ENCODE results near the gene CA10.

The CA10 gene

GRCh38 chr17:51709694-51710633 is 448.6 kb downstream of the CA10 start:
- no peak for FAIRE-seq

GRCh38 chr17:51707216-51707615 is 451.3 kb downstream of the CA10 start:
- FAIRE-seq, result peak; percentile 36

- no peak for FAIRE-seq
These were observed 452.4 kb downstream of the CA10 start for GRCh38 chr17:51706093-51706492.

GRCh38 chr17:51703361-51704341 is 454.9 kb downstream of the CA10 start:
- FAIRE-seq, result peak; percentile 24

GRCh38 chr17:51702963-51703360 is 455.6 kb downstream of the CA10 start:
- no peak for FAIRE-seq

- no peak for FAIRE-seq
These were observed 457.0 kb downstream of the CA10 start for GRCh38 chr17:51701501-51701900.

GRCh38 chr17:51700011-51700760 is 458.3 kb downstream of the CA10 start:
- FAIRE-seq, result no peak

- no peak for FAIRE-seq
These were observed 459.2 kb downstream of the CA10 start for GRCh38 chr17:51699303-51699702.

- no peak for FAIRE-seq
These were observed 465.6 kb downstream of the CA10 start for GRCh38 chr17:51692917-51693316.

- FAIRE-seq, result no peak
These were observed 470.6 kb downstream of the CA10 start for GRCh38 chr17:51687887-51688286.

GRCh38 chr17:51685287-51685909 is 473.1 kb downstream of the CA10 start:
- no peak for FAIRE-seq

GRCh38 chr17:51684214-51684613 is 474.3 kb downstream of the CA10 start:
- FAIRE-seq, result no peak

- no peak for FAIRE-seq
These were observed 475.2 kb downstream of the CA10 start for GRCh38 chr17:51683291-51683690.

GRCh38 chr17:51682115-51682514 is 476.4 kb downstream of the CA10 start:
- FAIRE-seq, result no peak

GRCh38 chr17:51677875-51678274 is 480.6 kb downstream of the CA10 start:
- no peak for FAIRE-seq

- FAIRE-seq, result no peak
These were observed 481.6 kb downstream of the CA10 start for GRCh38 chr17:51676691-51677487.

- no peak for FAIRE-seq
These were observed 483.8 kb downstream of the CA10 start for GRCh38 chr17:51674579-51675255.

GRCh38 chr17:51673070-51673469 is 485.4 kb downstream of the CA10 start:
- FAIRE-seq, result no peak

GRCh38 chr17:51672065-51672464 is 486.4 kb downstream of the CA10 start:
- FAIRE-seq, result no peak

GRCh38 chr17:51670899-51671298 is 487.6 kb downstream of the CA10 start:
- no peak for FAIRE-seq

- FAIRE-seq, result no peak
These were observed 489.6 kb downstream of the CA10 start for GRCh38 chr17:51668963-51669246.

All from islet of Langerhans (tissue), 1 donor.